ENCODE results near the gene TMEM235. TPM values are rescaled to one million over a fixed set of nuclear protein-coding genes. Genes with fewer than 3 reads are reported as not detected.

TMEM235 gene
- total RNA-seq, 1 experiment from 2014 or later: not detected

GRCh38 chr17:78276098-78276887 lies 44.9 kb downstream of the TMEM235 start:
- DNase-seq (ENCODE audit: low read depth, low spot score): no peak
- in situ Hi-C loops (cut with HindIII; ENCODE audit: low pct_unique_long_range_greater_than_20kb, low sequenced_read_pairs): no loop called here

- in situ Hi-C loops (cut with HindIII; ENCODE audit: low pct_unique_long_range_greater_than_20kb, low sequenced_read_pairs): no loop called here
Measured at GRCh38 chr17:78278139-78278741, 46.8 kb downstream of the TMEM235 start.

DNA sequence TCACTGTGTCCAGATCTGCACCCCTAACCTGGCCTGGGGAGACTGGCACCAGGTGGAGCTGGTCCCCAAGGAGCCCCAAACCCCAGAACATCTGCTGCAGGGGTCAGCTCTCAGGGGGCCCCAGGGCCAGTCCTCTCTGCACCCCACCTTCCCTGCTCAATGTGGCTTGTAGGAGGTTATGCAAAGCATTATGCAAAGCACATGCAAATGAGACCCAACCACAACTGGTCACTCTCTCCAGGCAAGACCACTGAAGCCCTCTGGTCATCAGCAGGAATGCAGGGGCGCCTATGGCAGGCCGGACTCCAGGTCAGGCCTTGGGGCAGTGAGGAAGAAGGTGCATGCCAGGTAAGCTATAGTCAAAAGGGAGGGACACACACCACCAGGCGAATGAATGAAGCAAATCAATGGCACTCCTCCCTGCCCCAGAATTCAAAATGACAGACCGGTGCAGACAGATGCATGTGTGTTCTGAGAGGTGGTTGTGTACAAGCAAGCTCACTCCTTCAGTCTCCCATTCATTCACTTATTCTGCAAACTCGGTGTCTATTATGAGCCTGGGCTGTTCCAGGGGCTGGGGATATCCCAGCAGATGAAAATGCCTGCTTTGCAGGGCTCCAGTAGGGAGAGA lies 48.0 kb downstream of the TMEM235 start:
- in situ Hi-C loops (cut with HindIII; ENCODE audit: low pct_unique_long_range_greater_than_20kb, low sequenced_read_pairs): no loop called here
- no peak for DNase-seq (ENCODE audit: low read depth, low spot score)

More at GRCh38 chr17:78278139-78278741, 46.8 kb downstream of the TMEM235 start:
- DNase-seq (ENCODE audit: low read depth, low spot score): no peak

DNA sequence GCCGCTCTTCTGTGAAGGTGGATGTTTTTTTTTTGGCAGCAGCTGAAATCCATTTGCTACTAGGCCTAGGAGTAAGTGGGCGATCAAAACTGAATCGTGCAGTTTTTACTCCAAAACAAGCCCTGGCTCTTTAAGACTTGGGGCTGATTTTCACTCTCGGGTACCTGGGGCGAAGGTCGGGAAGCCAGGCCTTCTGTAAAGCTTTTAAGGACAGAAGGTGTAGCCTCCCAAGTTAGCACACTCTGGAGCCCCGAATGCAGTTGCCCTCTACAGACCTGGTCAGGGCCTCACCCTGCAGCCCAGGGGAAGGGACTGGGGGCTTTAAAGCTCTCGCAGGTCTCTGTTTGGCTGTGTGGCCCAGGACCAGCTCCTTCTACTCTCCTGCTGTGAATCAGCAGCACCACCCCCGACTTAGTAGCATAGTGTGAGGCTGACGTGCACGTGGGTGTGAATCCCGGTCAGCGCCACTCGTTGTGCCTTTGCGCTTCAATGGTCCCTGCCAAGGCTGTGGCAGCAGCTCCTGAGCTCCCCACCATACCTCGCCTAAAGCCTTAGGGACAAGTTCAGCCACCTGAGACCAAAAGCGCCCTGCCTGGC lies 49.9 kb downstream of the TMEM235 start:
- in situ Hi-C loops (cut with HindIII; ENCODE audit: low pct_unique_long_range_greater_than_20kb, low sequenced_read_pairs): no loop called here
- no peak for DNase-seq (ENCODE audit: low read depth, low spot score)

DNA sequence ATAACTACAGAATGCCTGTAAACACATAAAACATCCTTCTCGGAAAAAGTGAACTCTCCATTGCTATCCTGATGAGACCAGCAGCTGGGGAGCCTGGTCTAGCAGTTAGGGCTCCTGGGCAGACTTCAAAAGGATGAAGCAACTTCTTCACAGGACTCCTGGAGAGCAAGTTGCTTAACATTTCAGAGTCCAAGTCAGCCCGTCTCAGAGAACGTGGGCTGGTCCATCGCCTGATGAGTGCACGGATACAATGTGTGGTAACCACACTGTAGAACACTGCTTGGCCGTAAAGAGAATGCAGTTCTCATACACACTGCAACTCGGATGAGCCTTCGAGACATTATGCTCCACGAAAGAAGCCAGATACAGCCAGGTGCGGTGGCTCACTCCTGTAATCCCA lies 52.7 kb downstream of the TMEM235 start:
- in situ Hi-C loops (cut with HindIII; ENCODE audit: low pct_unique_long_range_greater_than_20kb, low sequenced_read_pairs): no loop called here
- no peak for DNase-seq (ENCODE audit: low read depth, low spot score)

GRCh38 chr17:78289004-78289403 lies 57.6 kb downstream of the TMEM235 start:
- no peak for DNase-seq (ENCODE audit: low read depth, low spot score)
- in situ Hi-C loops (cut with HindIII; ENCODE audit: low pct_unique_long_range_greater_than_20kb, low sequenced_read_pairs): no loop called here

DNA sequence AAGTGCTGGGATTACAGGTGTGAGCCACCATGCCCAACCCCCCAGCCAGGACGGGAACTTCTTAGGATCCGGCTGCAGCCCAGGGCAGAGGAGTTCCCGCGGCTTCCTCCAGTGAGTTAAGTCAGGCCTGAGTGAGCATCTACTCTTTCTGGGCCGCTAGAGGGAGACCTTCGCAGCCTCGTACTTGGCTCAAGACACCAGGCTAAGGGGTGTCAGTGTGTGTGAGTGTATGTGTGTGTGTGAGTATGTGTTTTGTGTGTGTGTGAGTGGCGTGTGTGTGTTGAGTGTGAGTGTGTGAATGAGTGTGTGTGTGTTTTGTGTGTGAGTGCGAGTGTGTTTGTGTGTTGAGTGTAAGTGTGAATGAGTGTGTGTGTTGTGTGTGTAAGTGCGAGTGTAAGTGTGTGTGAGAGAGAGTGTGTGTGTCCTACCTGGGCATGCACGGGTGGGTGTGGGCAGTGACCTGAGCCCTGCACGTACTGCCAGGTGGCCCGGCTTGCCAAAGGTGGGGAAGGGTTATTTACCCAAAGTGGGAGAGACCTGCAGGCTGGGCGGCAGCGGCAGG lies 58.5 kb downstream of the TMEM235 start:
- DNase-seq (ENCODE audit: low read depth, low spot score): peak; percentile 96
- in situ Hi-C loops (cut with HindIII; ENCODE audit: low pct_unique_long_range_greater_than_20kb, low sequenced_read_pairs): no loop called here

Small RNAs within 50 kb of the gene (small RNA-seq; reads per million reads assigned to genes)
- 0 reads per million in 2 experiments for gene AC087645.1

Other genes starting within 250 kb of the TMEM235 start
- 281 and 299 TPM in 2 replicates for gene TMC6, start 102.9 kb upstream of the TMEM235 start, total RNA-seq (2014; rRNA removed; shearing (Covaris generic))
- 0.45 and 2.0 TPM in 2 replicates for gene TMC8, start 100.9 kb upstream of the TMEM235 start, total RNA-seq (2014; rRNA removed; shearing (Covaris generic))
- gene C17orf99, start 85.2 kb upstream of the TMEM235 start, total RNA-seq (2014; rRNA removed; shearing (Covaris generic)): not detected in 2 replicates
- 68.5 and 87.2 TPM in 2 replicates for gene SYNGR2, start 63.0 kb upstream of the TMEM235 start, total RNA-seq (2014; rRNA removed; shearing (Covaris generic))
- gene TK1, start 44.6 kb upstream of the TMEM235 start, total RNA-seq (2014; rRNA removed; shearing (Covaris generic)): 85.4 and 103 TPM in 2 replicates
- gene AFMID, start 44.3 kb upstream of the TMEM235 start, total RNA-seq (2014; rRNA removed; shearing (Covaris generic)): 46.6 and 59.0 TPM in 2 replicates
- 164 and 167 TPM in 2 replicates for gene BIRC5, start 17.4 kb upstream of the TMEM235 start, total RNA-seq (2014; rRNA removed; shearing (Covaris generic))
- 157 and 166 TPM in 2 replicates for gene SOCS3, start 128.4 kb downstream of the TMEM235 start, total RNA-seq (2014; rRNA removed; shearing (Covaris generic))
- 41.7 and 43.5 TPM in 2 replicates for gene PGS1, start 147.0 kb downstream of the TMEM235 start, total RNA-seq (2014; rRNA removed; shearing (Covaris generic))

Data from SK-MEL-5 (cell line).